HEK293 (cell line): ENCODE measurements around the gene DAPK2.

Source experiments
- CTCF ChIA-PET: fragments of 350-600 bp; formaldehyde crosslinking; extraction: SDS; loops from one replicate; lab custom pipeline; 2021; ENCODE audit warnings: antibody characterized with exemption; lab: Yijun Ruan, JAX
- POLR2A ChIA-PET: fragments of 300-600 bp; formaldehyde crosslinking; extraction: SDS; loops from one replicate; lab custom pipeline; 2020; ENCODE audit warnings: antibody characterized with exemption, inconsistent platforms; lab: Yijun Ruan, JAX
- H3K27ac ChIP-seq: fragments of 200-500 bp; sonication (Bioruptor generic); 2 replicates; pipeline ENCODE4 v1.5.1; 2014; ENCODE audit warnings: low read depth, low read length, control low read depth, inconsistent platforms; ENCODE audit errors: extremely low read depth
- H3K36me3 ChIP-seq, 2 experiments: fragments of 200-500 bp in 1 of 2; sonication (Bioruptor generic) in 1 of 2; 1 replicate in 1 of 2; 2 replicates in 1 of 2; pipeline ENCODE4 v1.5.1; 2014 to 2017; ENCODE audit warnings: inconsistent platforms in 2 of 2, low read length in 2 of 2; ENCODE audit not compliant: control insufficient read depth in 2 of 2, insufficient read depth in 1 of 2
- H3K4me1 ChIP-seq: fragments of 200-500 bp; sonication (Bioruptor generic); 2 replicates; pipeline ENCODE4 v1.5.1; 2014; ENCODE audit warnings: mild to moderate bottlenecking, low read length, inconsistent platforms; ENCODE audit not compliant: control insufficient read depth, insufficient read depth
- H3K4me3 ChIP-seq: 2 replicates; pipeline ENCODE4 v1.5.1; 2011; ENCODE audit warnings: low read depth, mild to moderate bottlenecking, control low read depth, low read length, moderate library complexity
- H3K9me3 ChIP-seq: fragments of 200-500 bp; sonication (Bioruptor generic); 2 replicates; pipeline ENCODE4 v1.5.1; 2014; ENCODE audit warnings: low read depth, low read length, inconsistent platforms; ENCODE audit not compliant: control insufficient read depth, insufficient read depth
- BCL11A ChIP-seq: fragments of 450-650 bp; formaldehyde crosslinking; IDR thresholded peaks from 2 replicates; pipeline ENCODE4 v1.5.1; 2016; ENCODE audit warnings: low read depth, missing biosample characterization, missing genetic modification characterization
- FEZF1 ChIP-seq: fragments of 450-650 bp; formaldehyde crosslinking; IDR thresholded peaks from 2 replicates; pipeline ENCODE4 v1.5.1; 2016; ENCODE audit warnings: missing biosample characterization, missing genetic modification characterization
- KLF7 ChIP-seq: fragments of 450-650 bp; formaldehyde crosslinking; IDR thresholded peaks from 2 replicates; pipeline ENCODE4 v1.5.1; 2016; ENCODE audit warnings: missing biosample characterization, missing genetic modification characterization, borderline replicate concordance
- SP7 ChIP-seq: fragments of 450-650 bp; formaldehyde crosslinking; IDR thresholded peaks from 2 replicates; pipeline ENCODE4 v1.5.1; 2016; ENCODE audit warnings: missing biosample characterization, missing genetic modification characterization
- WT1 ChIP-seq: fragments of 450-650 bp; formaldehyde crosslinking; IDR thresholded peaks from 2 replicates; pipeline ENCODE4 v1.5.1; 2016; ENCODE audit warnings: missing biosample characterization, missing genetic modification characterization
- ZBTB20 ChIP-seq: fragments of 450-650 bp; formaldehyde crosslinking; IDR thresholded peaks from 2 replicates; pipeline ENCODE4 v1.5.1; 2016; ENCODE audit warnings: missing biosample characterization, missing genetic modification characterization
- ZBTB7A ChIP-seq: fragments of 450-650 bp; formaldehyde crosslinking; IDR thresholded peaks from 2 replicates; pipeline ENCODE4 v1.5.1; 2016; ENCODE audit warnings: low read depth, missing biosample characterization, missing genetic modification characterization
- ZFHX2 ChIP-seq: fragments of 450-650 bp; formaldehyde crosslinking; conservative IDR thresholded peaks from 2 replicates; pipeline ENCODE4 v1.5.1; 2016; ENCODE audit warnings: missing biosample characterization, missing genetic modification characterization
- ZFP37 ChIP-seq: fragments of 450-650 bp; formaldehyde crosslinking; IDR thresholded peaks from 2 replicates; pipeline ENCODE4 v1.5.1; 2016; ENCODE audit warnings: missing biosample characterization, missing genetic modification characterization
- ZNF114 ChIP-seq: fragments of 450-650 bp; formaldehyde crosslinking; IDR thresholded peaks from 2 replicates; pipeline ENCODE4 v1.5.0; 2017; ENCODE audit warnings: missing biosample characterization, missing genetic modification characterization
- ZNF155 ChIP-seq: fragments of 450-650 bp; formaldehyde crosslinking; IDR thresholded peaks from 2 replicates; pipeline ENCODE4 v1.5.1; 2016; ENCODE audit warnings: missing biosample characterization, missing genetic modification characterization
- ZNF184 ChIP-seq: fragments of 450-650 bp; IDR thresholded peaks from 2 replicates; pipeline ENCODE4 v1.5.1; 2018; ENCODE audit warnings: missing biosample characterization, mild to moderate bottlenecking, missing genetic modification characterization
- ZNF239 ChIP-seq: fragments of 450-650 bp; formaldehyde crosslinking; IDR thresholded peaks from 2 replicates; pipeline ENCODE4 v1.5.1; 2016; ENCODE audit warnings: missing biosample characterization, missing genetic modification characterization
- ZNF266 ChIP-seq: fragments of 450-650 bp; formaldehyde crosslinking; IDR thresholded peaks from 2 replicates; pipeline ENCODE4 v1.5.1; 2016; ENCODE audit warnings: missing biosample characterization, missing genetic modification characterization, low read depth
- ZNF530 ChIP-seq: fragments of 450-650 bp; formaldehyde crosslinking; IDR thresholded peaks from 2 replicates; pipeline ENCODE4 v1.5.1; 2016; ENCODE audit warnings: low read depth, missing biosample characterization, missing genetic modification characterization
- ZNF768 ChIP-seq: fragments of 450-650 bp; formaldehyde crosslinking; IDR thresholded peaks from 2 replicates; pipeline ENCODE4 v1.5.1; 2018; ENCODE audit warnings: missing biosample characterization, mild to moderate bottlenecking, missing genetic modification characterization
- ZNF843 ChIP-seq: fragments of 450-650 bp; formaldehyde crosslinking; IDR thresholded peaks from 2 replicates; pipeline ENCODE4 v1.5.1; 2016; ENCODE audit warnings: missing biosample characterization, missing genetic modification characterization
- TF ChIP-seq, protein P1 (sequence below): fragments of 450-650 bp; formaldehyde crosslinking; IDR thresholded peaks from 2 replicates; pipeline ENCODE4 v1.5.1; 2016; ENCODE audit warnings: missing biosample characterization, missing genetic modification characterization
- TF ChIP-seq, protein P2 (sequence below): fragments of 450-650 bp; formaldehyde crosslinking; IDR thresholded peaks from 2 replicates; pipeline ENCODE4 v1.5.1; 2016; ENCODE audit warnings: missing biosample characterization, missing genetic modification characterization
- TF ChIP-seq, protein P3 (sequence below): fragments of 450-650 bp; formaldehyde crosslinking; conservative IDR thresholded peaks from 2 replicates; pipeline ENCODE4 v1.5.1; 2016; ENCODE audit warnings: low read depth, missing biosample characterization, missing genetic modification characterization
- TF ChIP-seq, protein P4 (sequence below): fragments of 450-650 bp; formaldehyde crosslinking; IDR thresholded peaks from 2 replicates; pipeline ENCODE4 v1.5.1; 2016; ENCODE audit warnings: missing biosample characterization, missing genetic modification characterization
- TF ChIP-seq, protein P5 (sequence below): fragments of 450-650 bp; formaldehyde crosslinking; IDR thresholded peaks from 2 replicates; pipeline ENCODE4 v1.5.1; 2016; ENCODE audit warnings: missing biosample characterization, missing genetic modification characterization

DAPK2 gene

DNA sequence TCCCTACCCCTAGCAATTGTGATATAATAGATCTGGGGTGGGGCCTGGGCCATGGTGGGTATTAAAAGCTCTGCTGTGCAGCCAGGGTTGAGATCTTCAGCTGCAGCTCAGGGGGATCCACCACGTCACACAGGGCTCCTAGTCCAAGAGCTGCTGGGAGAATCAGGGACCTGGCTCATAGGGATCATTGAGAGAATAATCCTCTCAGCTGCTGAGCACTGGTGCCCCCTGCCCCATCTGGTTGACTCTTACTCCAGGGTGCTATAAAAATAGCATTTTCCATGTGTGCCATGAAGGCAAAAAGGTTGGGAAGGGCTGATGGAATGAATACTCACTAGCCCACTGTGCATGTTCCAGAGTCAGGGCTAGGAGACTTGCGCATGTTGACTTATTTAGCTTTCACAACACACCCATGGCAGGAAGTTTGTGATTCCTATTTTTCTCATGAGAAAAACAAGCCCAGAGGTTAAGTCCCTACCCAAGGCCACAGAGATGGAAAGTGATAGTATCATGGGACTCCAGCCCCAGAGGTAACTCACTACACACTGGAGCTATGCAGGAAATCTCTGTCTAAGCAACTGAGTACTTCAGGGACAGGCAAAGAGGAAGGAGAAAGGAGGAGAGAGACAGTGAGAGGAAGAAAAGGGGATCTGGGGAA, 118.0 kb downstream of the DAPK2 start:
- ChIA-PET CTCF (interaction anchor here (1.0 to 3.6 kb wide), 4 partner anchors 13 to 118 kb away, joined by 3 to 17 read pairs (median 4); no protein-coding TSS in a partner anchor), POLR2A (no interaction called here)
- Histone ChIP-seq H3K27ac (no peak overlapping the region), H3K4me1 (no peaks in the 10 kb centered on the region), H3K4me3 (no peak overlapping the region)
- no peak for TF ChIP-seq KLF7 (tag by site-specific recombination)
- TF ChIP-seq SP7 (tag by site-specific recombination) = no peak
- no peak for TF ChIP-seq ZNF530 (tag by site-specific recombination)
- no peak for TF ChIP-seq ZNF114 (tag by site-specific recombination)
- no peak for TF ChIP-seq FEZF1
- TF ChIP-seq, protein P1, sequence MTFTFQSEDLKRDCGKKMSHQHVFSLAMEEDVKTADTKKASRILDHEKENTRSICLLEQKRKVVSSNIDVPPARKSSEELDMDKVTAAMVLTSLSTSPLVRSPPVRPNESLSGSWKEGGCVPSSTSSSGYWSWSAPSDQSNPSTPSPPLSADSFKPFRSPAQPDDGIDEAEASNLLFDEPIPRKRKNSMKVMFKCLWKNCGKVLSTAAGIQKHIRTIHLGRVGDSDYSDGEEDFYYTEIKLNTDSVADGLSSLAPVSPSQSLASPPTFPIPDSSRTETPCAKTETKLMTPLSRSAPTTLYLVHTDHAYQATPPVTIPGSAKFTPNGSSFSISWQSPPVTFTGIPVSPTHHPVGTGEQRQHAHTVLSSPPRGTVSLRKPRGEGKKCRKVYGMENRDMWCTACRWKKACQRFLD (tag by site-specific recombination) = no peak
- TF ChIP-seq ZFP37 (tag by site-specific recombination) = no peak
- no peak for TF ChIP-seq BCL11A
- no peak for TF ChIP-seq ZFHX2 (tag by site-specific recombination)
- TF ChIP-seq, all 188 proteins: peak for 0
- no peaks in the 10 kb centered on the region for H3K9me3 ChIP-seq
- H3K36me3 ChIP-seq = no peaks in the 10 kb centered on the region

DNA sequence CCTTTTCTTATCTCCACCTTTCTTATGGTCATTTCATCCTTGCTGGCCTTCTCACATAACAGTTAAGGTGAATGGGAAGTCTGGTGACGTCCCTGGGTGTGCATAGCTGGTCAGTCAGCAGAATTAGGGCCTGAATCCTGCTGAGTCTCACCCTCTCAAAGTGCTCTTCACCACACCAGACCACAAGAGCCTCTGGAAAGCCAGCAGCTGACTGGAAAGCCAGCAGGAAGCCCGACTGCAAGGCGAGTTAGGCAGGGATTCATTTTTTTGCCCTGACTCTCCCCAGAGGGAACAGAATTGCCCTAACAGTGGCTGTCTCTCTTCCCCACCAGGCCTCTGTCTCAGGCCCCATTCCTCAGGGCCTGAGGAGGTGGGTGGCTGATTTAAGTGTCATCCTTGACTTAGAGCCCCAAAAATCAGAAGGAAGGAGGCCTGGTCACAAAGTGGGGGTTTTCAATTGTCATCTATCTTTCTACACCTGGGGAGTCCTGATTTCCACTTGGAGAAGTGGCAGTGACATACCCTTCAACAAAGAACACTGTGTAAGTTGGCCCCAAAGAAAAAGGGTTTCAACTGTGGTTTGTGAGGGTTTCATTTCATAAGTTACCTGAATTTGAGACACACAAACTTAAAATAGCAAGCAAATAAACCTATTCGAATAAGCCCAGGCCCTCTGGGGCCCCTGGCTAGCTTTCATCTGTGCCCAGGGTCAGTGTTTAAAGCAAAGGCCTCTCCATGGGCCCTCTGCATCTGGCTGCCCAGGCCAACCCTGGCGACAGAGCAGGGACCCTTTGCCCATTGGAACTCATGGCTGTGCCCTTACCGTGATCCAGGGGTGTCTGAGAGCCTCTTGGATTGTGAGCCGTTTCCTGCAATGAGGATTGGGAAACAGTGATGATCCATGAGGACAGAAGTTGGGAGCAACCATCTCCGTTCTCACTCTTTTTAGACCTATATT, 122.0 kb downstream of the DAPK2 start:
- H3K27ac ChIP-seq = no peak overlapping the region
- ChIA-PET POLR2A (no interaction called here), CTCF (interaction anchor here (0.8 kb wide), 1 partner anchor 21 kb away, joined by 3 read pairs; no protein-coding TSS in a partner anchor)
- TF ChIP-seq ZNF843 = no peak
- TF ChIP-seq, protein P2, sequence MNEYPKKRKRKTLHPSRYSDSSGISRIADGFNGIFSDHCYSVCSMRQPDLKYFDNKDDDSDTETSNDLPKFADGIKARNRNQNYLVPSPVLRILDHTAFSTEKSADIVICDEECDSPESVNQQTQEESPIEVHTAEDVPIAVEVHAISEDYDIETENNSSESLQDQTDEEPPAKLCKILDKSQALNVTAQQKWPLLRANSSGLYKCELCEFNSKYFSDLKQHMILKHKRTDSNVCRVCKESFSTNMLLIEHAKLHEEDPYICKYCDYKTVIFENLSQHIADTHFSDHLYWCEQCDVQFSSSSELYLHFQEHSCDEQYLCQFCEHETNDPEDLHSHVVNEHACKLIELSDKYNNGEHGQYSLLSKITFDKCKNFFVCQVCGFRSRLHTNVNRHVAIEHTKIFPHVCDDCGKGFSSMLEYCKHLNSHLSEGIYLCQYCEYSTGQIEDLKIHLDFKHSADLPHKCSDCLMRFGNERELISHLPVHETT = no peak
- no peak for TF ChIP-seq ZBTB7A (tag by site-specific recombination)
- TF ChIP-seq ZNF266 = no peak
- no peak for TF ChIP-seq ZNF239 (tag by site-specific recombination)
- no peak for TF ChIP-seq ZNF768 (tag by site-specific recombination)
- TF ChIP-seq, protein P3, sequence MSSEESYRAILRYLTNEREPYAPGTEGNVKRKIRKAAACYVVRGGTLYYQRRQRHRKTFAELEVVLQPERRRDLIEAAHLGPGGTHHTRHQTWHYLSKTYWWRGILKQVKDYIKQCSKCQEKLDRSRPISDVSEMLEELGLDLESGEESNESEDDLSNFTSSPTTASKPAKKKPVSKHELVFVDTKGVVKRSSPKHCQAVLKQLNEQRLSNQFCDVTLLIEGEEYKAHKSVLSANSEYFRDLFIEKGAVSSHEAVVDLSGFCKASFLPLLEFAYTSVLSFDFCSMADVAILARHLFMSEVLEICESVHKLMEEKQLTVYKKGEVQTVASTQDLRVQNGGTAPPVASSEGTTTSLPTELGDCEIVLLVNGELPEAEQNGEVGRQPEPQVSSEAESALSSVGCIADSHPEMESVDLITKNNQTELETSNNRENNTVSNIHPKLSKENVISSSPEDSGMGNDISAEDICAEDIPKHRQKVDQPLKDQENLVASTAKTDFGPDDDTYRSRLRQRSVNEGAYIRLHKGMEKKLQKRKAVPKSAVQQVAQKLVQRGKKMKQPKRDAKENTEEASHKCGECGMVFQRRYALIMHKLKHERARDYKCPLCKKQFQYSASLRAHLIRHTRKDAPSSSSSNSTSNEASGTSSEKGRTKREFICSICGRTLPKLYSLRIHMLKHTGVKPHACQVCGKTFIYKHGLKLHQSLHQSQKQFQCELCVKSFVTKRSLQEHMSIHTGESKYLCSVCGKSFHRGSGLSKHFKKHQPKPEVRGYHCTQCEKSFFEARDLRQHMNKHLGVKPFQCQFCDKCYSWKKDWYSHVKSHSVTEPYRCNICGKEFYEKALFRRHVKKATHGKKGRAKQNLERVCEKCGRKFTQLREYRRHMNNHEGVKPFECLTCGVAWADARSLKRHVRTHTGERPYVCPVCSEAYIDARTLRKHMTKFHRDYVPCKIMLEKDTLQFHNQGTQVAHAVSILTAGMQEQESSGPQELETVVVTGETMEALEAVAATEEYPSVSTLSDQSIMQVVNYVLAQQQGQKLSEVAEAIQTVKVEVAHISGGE (tag by site-specific recombination) = no peak
- TF ChIP-seq, protein P4, sequence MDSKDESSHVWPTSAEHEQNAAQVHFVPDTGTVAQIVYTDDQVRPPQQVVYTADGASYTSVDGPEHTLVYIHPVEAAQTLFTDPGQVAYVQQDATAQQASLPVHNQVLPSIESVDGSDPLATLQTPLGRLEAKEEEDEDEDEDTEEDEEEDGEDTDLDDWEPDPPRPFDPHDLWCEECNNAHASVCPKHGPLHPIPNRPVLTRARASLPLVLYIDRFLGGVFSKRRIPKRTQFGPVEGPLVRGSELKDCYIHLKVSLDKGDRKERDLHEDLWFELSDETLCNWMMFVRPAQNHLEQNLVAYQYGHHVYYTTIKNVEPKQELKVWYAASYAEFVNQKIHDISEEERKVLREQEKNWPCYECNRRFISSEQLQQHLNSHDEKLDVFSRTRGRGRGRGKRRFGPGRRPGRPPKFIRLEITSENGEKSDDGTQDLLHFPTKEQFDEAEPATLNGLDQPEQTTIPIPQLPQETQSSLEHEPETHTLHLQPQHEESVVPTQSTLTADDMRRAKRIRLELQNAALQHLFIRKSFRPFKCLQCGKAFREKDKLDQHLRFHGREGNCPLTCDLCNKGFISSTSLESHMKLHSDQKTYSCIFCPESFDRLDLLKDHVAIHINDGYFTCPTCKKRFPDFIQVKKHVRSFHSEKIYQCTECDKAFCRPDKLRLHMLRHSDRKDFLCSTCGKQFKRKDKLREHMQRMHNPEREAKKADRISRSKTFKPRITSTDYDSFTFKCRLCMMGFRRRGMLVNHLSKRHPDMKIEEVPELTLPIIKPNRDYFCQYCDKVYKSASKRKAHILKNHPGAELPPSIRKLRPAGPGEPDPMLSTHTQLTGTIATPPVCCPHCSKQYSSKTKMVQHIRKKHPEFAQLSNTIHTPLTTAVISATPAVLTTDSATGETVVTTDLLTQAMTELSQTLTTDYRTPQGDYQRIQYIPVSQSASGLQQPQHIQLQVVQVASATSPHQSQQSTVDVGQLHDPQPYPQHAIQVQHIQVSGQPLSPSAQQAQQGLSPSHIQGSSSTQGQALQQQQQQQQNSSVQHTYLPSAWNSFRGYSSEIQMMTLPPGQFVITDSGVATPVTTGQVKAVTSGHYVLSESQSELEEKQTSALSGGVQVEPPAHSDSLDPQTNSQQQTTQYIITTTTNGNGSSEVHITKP (tag by site-specific recombination) = no peak
- TF ChIP-seq ZNF184 (tag by site-specific recombination) = no peak
- TF ChIP-seq ZBTB20 (tag by site-specific recombination) = no peak
- no peak for TF ChIP-seq WT1 (tag by site-specific recombination)
- no peak for TF ChIP-seq ZNF155
- TF ChIP-seq, protein P5, sequence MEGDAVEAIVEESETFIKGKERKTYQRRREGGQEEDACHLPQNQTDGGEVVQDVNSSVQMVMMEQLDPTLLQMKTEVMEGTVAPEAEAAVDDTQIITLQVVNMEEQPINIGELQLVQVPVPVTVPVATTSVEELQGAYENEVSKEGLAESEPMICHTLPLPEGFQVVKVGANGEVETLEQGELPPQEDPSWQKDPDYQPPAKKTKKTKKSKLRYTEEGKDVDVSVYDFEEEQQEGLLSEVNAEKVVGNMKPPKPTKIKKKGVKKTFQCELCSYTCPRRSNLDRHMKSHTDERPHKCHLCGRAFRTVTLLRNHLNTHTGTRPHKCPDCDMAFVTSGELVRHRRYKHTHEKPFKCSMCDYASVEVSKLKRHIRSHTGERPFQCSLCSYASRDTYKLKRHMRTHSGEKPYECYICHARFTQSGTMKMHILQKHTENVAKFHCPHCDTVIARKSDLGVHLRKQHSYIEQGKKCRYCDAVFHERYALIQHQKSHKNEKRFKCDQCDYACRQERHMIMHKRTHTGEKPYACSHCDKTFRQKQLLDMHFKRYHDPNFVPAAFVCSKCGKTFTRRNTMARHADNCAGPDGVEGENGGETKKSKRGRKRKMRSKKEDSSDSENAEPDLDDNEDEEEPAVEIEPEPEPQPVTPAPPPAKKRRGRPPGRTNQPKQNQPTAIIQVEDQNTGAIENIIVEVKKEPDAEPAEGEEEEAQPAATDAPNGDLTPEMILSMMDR (tag by site-specific recombination) = no peak
- no peak for TF ChIP-seq ZFP37 (tag by site-specific recombination)

More for the DNA sequence above, 122.0 kb downstream of the DAPK2 start:
- Histone ChIP-seq H3K4me3 (no peak overlapping the region), H3K36me3 (no peaks in the 10 kb centered on the region), H3K4me1 (no peaks in the 10 kb centered on the region), H3K9me3 (no peaks in the 10 kb centered on the region)
